Naive thymus-derived CD4-positive, alpha-beta T cell (primary cell): ENCODE results near the gene PDE4C. TPM values are rescaled to one million over a fixed set of nuclear protein-coding genes. Genes with fewer than 3 reads are reported as not detected.

Source experiments
- ATAC-seq: fragments of 150-1000 bp; cut with Tn5 transposase; 2 replicates; pipeline ENCODE4 v1.10.0; 2021; ENCODE audit warnings: mild to moderate bottlenecking, moderate library complexity
- CTCF ChIA-PET: fragments of 350-600 bp; sonication (Branson Sonifier 250); formaldehyde crosslinking; loops from one replicate; lab custom pipeline; 2021; ENCODE audit warnings: antibody characterized with exemption; lab: Charles Lee
- POLR2A ChIA-PET: fragments of 350-600 bp; sonication (Branson Sonifier 250); formaldehyde crosslinking; loops from one replicate; lab custom pipeline; 2021; ENCODE audit warnings: antibody characterized with exemption, inconsistent platforms; lab: Charles Lee
- DNase-seq, 9 donors: peaks; one replicate each; pipeline versions ENCODE4 v3.0.0 to v3.0.0-alpha.2; 2020 to 2022; ENCODE audit warnings: mixed read lengths in 1 of 9
- H3K27ac ChIP-seq: one replicate; pipeline ENCODE4 v1.7.0; 2013; ENCODE audit warnings: mild to moderate bottlenecking, low read depth, low read length, moderate library complexity
- H3K27me3 ChIP-seq, 2 donors: one replicate each; pipeline ENCODE4 v1.7.0; 2013; ENCODE audit warnings: low read length in 2 of 2, mild to moderate bottlenecking in 2 of 2, moderate library complexity in 2 of 2; ENCODE audit not compliant: control insufficient read depth in 2 of 2, insufficient read depth in 2 of 2
- H3K36me3 ChIP-seq, 3 experiments: 1 replicate in 2 of 3; 2 replicates in 1 of 3; pipeline ENCODE4 v1.7.0; 2013; ENCODE audit warnings: low read length in 3 of 3, mild to moderate bottlenecking in 3 of 3, moderate library complexity in 1 of 3; ENCODE audit not compliant: insufficient read depth in 3 of 3, control insufficient read depth in 2 of 3
- H3K4me1 ChIP-seq, 2 donors: one replicate each; pipeline ENCODE4 v1.7.0; 2013; ENCODE audit warnings: low read length in 2 of 2, mild to moderate bottlenecking in 2 of 2, moderate library complexity in 1 of 2; ENCODE audit not compliant: control insufficient read depth in 2 of 2, insufficient read depth in 2 of 2
- H3K4me3 ChIP-seq: 2 replicates; pipeline ENCODE4 v1.7.0; 2013; ENCODE audit warnings: mild to moderate bottlenecking, low read length
- H3K9me3 ChIP-seq, 3 experiments: 1 replicate in 2 of 3; 2 replicates in 1 of 3; pipeline ENCODE4 v1.7.0; 2013; ENCODE audit warnings: low read length in 3 of 3; ENCODE audit not compliant: control insufficient read depth in 2 of 3
- H3K27ac Mint-ChIP-seq, 9 donors: one replicate each; pipeline ENCODE4 v1.8.0; 2020 to 2022; ENCODE audit warnings: mixed read lengths in 9 of 9, mild to moderate bottlenecking in 8 of 9, moderate library complexity in 5 of 9, inconsistent platforms in 2 of 9
- H3K27me3 Mint-ChIP-seq, 5 donors: one replicate each; pipeline ENCODE4 v1.8.0; 2021 to 2022; ENCODE audit warnings: mixed read lengths in 5 of 5, mild to moderate bottlenecking in 1 of 5
- H3K36me3 Mint-ChIP-seq, 5 donors: one replicate each; pipeline ENCODE4 v1.8.0; 2020 to 2022; ENCODE audit warnings: mixed read lengths in 5 of 5, mild to moderate bottlenecking in 3 of 5, inconsistent platforms in 1 of 5
- H3K4me1 Mint-ChIP-seq, 7 donors: one replicate each; pipeline ENCODE4 v1.8.0; 2020 to 2022; ENCODE audit warnings: mixed read lengths in 7 of 7, mild to moderate bottlenecking in 3 of 7, inconsistent platforms in 1 of 7
- H3K4me3 Mint-ChIP-seq, 10 donors: one replicate each; pipeline ENCODE4 v1.8.0; 2020 to 2022; ENCODE audit warnings: mild to moderate bottlenecking in 10 of 10, mixed read lengths in 10 of 10, moderate library complexity in 6 of 10, inconsistent platforms in 2 of 10
- H3K9me3 Mint-ChIP-seq, 11 donors: one replicate each; pipeline ENCODE4 v1.8.0; 2020 to 2022; ENCODE audit warnings: mixed read lengths in 11 of 11, mild to moderate bottlenecking in 4 of 11, inconsistent platforms in 1 of 11, moderate library complexity in 1 of 11
- intact Hi-C, 2 donors: fragments of 100-400 bp; cut with micrococcal nuclease; formaldehyde crosslinking; loops; one replicate each; pipeline ENCODE4 v1.15.1; 2023
- polyA plus RNA-seq, 2 donors: library from polyadenylated mRNA; unstranded; fragments of 300-500 nt; fragmentation: Illumina TruSeq; gene quantifications; one replicate each; pipeline ENCODE4 v1.2.3, GENCODE V29; 2021
- total RNA-seq, 6 experiments: library from RNA in 5 of 6; stranded (reverse) in 5 of 6; gene quantifications; 1 replicate in 5 of 6; 2 replicates in 1 of 6; pipeline ENCODE4 v1.2.3 and lab custom pipeline; 2021 to 2026

Gene PDE4C
- total and polyA plus RNA-seq, 7 experiments from 2014 or later, result not detected

- H3K36me3 Mint-ChIP-seq, result peaks cover 0 to 12% (median 7%) of the 10 kb centered on the region in 5 donors
- no peak for DNase-seq
- intact Hi-C loops, result loop anchor here (1.0 to 2.0 kb wide), 5 partner anchors 31 to 364 kb away; partner anchors contain the start of genes KXD1 (in 1 of the 2), LSM4 (in 1 of the 2) and PIK3R2 (in 1 of the 2)
- CTCF ChIA-PET, result interaction anchor here (0.6 to 3.9 kb wide), 3 partner anchors 30 to 339 kb away, joined by 3 to 38 read pairs (median 3); no protein-coding TSS in a partner anchor
- H3K9me3 Mint-ChIP-seq, result peaks cover 0 to 4% (median 0%) of the 10 kb centered on the region in 11 donors
- Histone ChIP-seq H3K4me3 (peak overlapping the region; percentile 78), H3K27me3 (no peaks in the 10 kb centered on the region), H3K36me3 (peaks cover 0 to 25% (median 11%) of the 10 kb centered on the region in 3 experiments), H3K4me1 (peaks cover 9 to 12% of the 10 kb centered on the region in 2 donors), H3K9me3 (no peaks in the 10 kb centered on the region), H3K27ac (peak overlapping the region; percentile 76)
- no peak for ATAC-seq
- H3K4me1 Mint-ChIP-seq, result peaks cover 11 to 29% (median 26%) of the 10 kb centered on the region in 7 donors
- H3K27me3 Mint-ChIP-seq, result peaks cover 0 to 4% (median 0%) of the 10 kb centered on the region in 5 donors
- peak overlapping the region; percentile 80 to 99 (median 93) for H3K27ac Mint-ChIP-seq
- POLR2A ChIA-PET, result interaction anchor here (0.5 to 3.8 kb wide), 14 partner anchors 10 to 207 kb away, joined by 3 to 50 read pairs (median 3); partner anchors contain the start of genes IFI30, JUND and RAB3A
- H3K4me3 Mint-ChIP-seq, result peak overlapping the region; percentile 88 to 99 (median 92)
Measured at GRCh38 chr19:18193388-18194180, 32.7 kb downstream of the PDE4C start.

- H3K36me3 ChIP-seq, result peaks cover 0 to 17% (median 5%) of the 10 kb centered on the region in 3 experiments
- ChIA-PET POLR2A (interaction anchor here (0.5 to 3.8 kb wide), 19 partner anchors 11 to 208 kb away, joined by 3 to 50 read pairs (median 4); partner anchors contain the start of genes ARRDC2, IFI30, JUND and RAB3A), CTCF (interaction anchor here (0.6 to 3.9 kb wide), 7 partner anchors 17 to 338 kb away, joined by 3 to 38 read pairs (median 4); no protein-coding TSS in a partner anchor)
- peaks cover 9 to 12% of the 10 kb centered on the region in 2 donors for H3K4me1 ChIP-seq
- peaks cover 0 to 4% (median 0%) of the 10 kb centered on the region in 5 donors for H3K36me3 Mint-ChIP-seq
- peak within 1 kb of the TSS; percentile 78 for H3K4me3 ChIP-seq
- no peaks in the 10 kb centered on the region for H3K9me3 ChIP-seq
- intact Hi-C loops, result loop anchor here (1.0 to 2.0 kb wide), 16 partner anchors 11 to 364 kb away; partner anchors contain the start of genes RAB3A (in 2 of the 2), IFI30 (in 1 of the 2), KXD1 (in 1 of the 2) and LSM4 (in 1 of the 2)
- H3K27me3 ChIP-seq, result no peaks in the 10 kb centered on the region
- H3K27ac ChIP-seq, result peak within 1 kb of the TSS; percentile 76
- H3K27ac Mint-ChIP-seq, result peak within 1 kb of the TSS; percentile 80 to 99 (median 93)
- peaks cover 0 to 4% (median 0%) of the 10 kb centered on the region in 11 donors for H3K9me3 Mint-ChIP-seq
- H3K4me1 Mint-ChIP-seq, result peaks cover 11 to 29% (median 21%) of the 10 kb centered on the region in 7 donors
- ATAC-seq (peak; percentile 92), DNase-seq (peak; percentile 90 to 100 (median 99))
- peak within 1 kb of the TSS; percentile 88 to 99 (median 92) for H3K4me3 Mint-ChIP-seq
- H3K27me3 Mint-ChIP-seq, result peaks cover 0 to 4% (median 0%) of the 10 kb centered on the region in 5 donors
Measured at GRCh38 chr19:18192673-18193387, 33.4 kb downstream of the PDE4C start, which contains the start of gene MPV17L2. Gene MPV17L2, plus strand, starts transcription at chr19:18193218. Its CDS starts 64 bp downstream, at chr19:18193282.

- Mint-ChIP-seq H3K27me3 (peaks cover 0 to 4% (median 0%) of the 10 kb centered on the region in 5 donors), H3K36me3 (peaks cover 0 to 4% (median 0%) of the 10 kb centered on the region in 5 donors), H3K9me3 (peaks cover 0 to 4% (median 0%) of the 10 kb centered on the region in 11 donors), H3K4me3 (peak overlapping the region; percentile 88 to 99 (median 92)), H3K4me1 (peaks cover 11 to 29% (median 21%) of the 10 kb centered on the region in 7 donors), H3K27ac (peak overlapping the region; percentile 80 to 99 (median 93))
- H3K27me3 ChIP-seq, result no peaks in the 10 kb centered on the region
- DNase-seq (no peak), ATAC-seq (no peak)
- peaks cover 9 to 12% of the 10 kb centered on the region in 2 donors for H3K4me1 ChIP-seq
- POLR2A ChIA-PET, result interaction anchor here (0.6 to 3.8 kb wide), 13 partner anchors 12 to 190 kb away, joined by 3 to 50 read pairs (median 4); partner anchors contain the start of genes ARRDC2, IFI30, JUND and RAB3A
- no peaks in the 10 kb centered on the region for H3K9me3 ChIP-seq
- intact Hi-C loops, result loop anchor here (1.0 to 2.0 kb wide), 12 partner anchors 13 to 219 kb away; partner anchors contain the start of genes RAB3A (in 2 of the 2), IFI30 (in 1 of the 2) and PIK3R2 (in 1 of the 2)
- CTCF ChIA-PET, result interaction anchor here (0.6 to 3.9 kb wide), 13 partner anchors 16 to 632 kb away, joined by 3 to 38 read pairs (median 4); no protein-coding TSS in a partner anchor
- peak overlapping the region; percentile 72 for H3K27ac ChIP-seq
- H3K36me3 ChIP-seq, result peaks cover 0 to 10% (median 5%) of the 10 kb centered on the region in 3 experiments
- H3K4me3 ChIP-seq, result peak overlapping the region; percentile 73
Measured at GRCh38 chr19:18191640-18192062, 34.6 kb downstream of the PDE4C start.

- Mint-ChIP-seq H3K9me3 (peaks cover 0 to 4% (median 0%) of the 10 kb centered on the region in 11 donors), H3K27ac (no peak overlapping the region), H3K27me3 (peaks cover 0 to 6% (median 0%) of the 10 kb centered on the region in 5 donors), H3K4me3 (no peak overlapping the region), H3K4me1 (peaks cover 11 to 29% (median 21%) of the 10 kb centered on the region in 7 donors), H3K36me3 (no peaks in the 10 kb centered on the region)
- Histone ChIP-seq H3K27me3 (no peaks in the 10 kb centered on the region), H3K9me3 (no peaks in the 10 kb centered on the region), H3K4me1 (peaks cover 9 to 12% of the 10 kb centered on the region in 2 donors), H3K27ac (no peak overlapping the region), H3K4me3 (no peak overlapping the region), H3K36me3 (no peaks in the 10 kb centered on the region)
- ATAC-seq (no peak), DNase-seq (no peak)
- POLR2A ChIA-PET, result interaction anchor here (0.7 to 0.9 kb wide), 2 partner anchors 13 to 342 kb away, joined by 4 to 6 read pairs; no protein-coding TSS in a partner anchor
- intact Hi-C loops, result no loop called here
- CTCF ChIA-PET, result interaction anchor here (0.7 to 3.9 kb wide), 2 partner anchors 61 to 198 kb away, joined by 4 to 38 read pairs; no protein-coding TSS in a partner anchor
Measured at GRCh38 chr19:18190278-18190677, 36.0 kb downstream of the PDE4C start.

GRCh38 chr19:18185538-18185937, 40.7 kb downstream of the PDE4C start:
- intact Hi-C loops, result no loop called here
- no peaks in the 10 kb centered on the region for H3K36me3 ChIP-seq
- Mint-ChIP-seq H3K27ac (no peak overlapping the region), H3K4me1 (no peaks in the 10 kb centered on the region), H3K9me3 (no peaks in the 10 kb centered on the region), H3K27me3 (peaks cover 0 to 2% (median 0%) of the 10 kb centered on the region in 5 donors), H3K4me3 (no peak overlapping the region), H3K36me3 (no peaks in the 10 kb centered on the region)
- no peak overlapping the region for H3K27ac ChIP-seq
- no peak for DNase-seq
- H3K4me3 ChIP-seq, result no peak overlapping the region
- CTCF ChIA-PET, result interaction anchor here (0.7 kb wide), 1 partner anchor 10 kb away, joined by 4 read pairs; no protein-coding TSS in a partner anchor
- no peaks in the 10 kb centered on the region for H3K27me3 ChIP-seq
- no peaks in the 10 kb centered on the region for H3K9me3 ChIP-seq
- POLR2A ChIA-PET, result interaction anchor here (0.7 kb wide), 1 partner anchor 598 kb away, joined by 3 read pairs; no protein-coding TSS in a partner anchor
- H3K4me1 ChIP-seq, result no peaks in the 10 kb centered on the region
- ATAC-seq, result no peak
